HCT116 (cell line): Measurements from ENCODE around the gene TPBG. TPM values are rescaled to one million over a fixed set of nuclear protein-coding genes. Genes with fewer than 3 reads are reported as not detected.

Experiments used
- ATAC-seq: fragments of 200-7000 bp; cut with Tn5 transposase; 2 replicates; pipeline ENCODE4 v1.9.1; 2020; ENCODE audit warnings: mild to moderate bottlenecking, moderate library complexity
- BruUV-seq: library from RNA; stranded (reverse); fragments of 400-500 nt; replicated peaks from 2 replicates; lab custom pipeline; 2021; lab: Mats Ljungman, UMichigan
- CTCF ChIA-PET: fragments of 300-600 bp; sonication (Branson Sonifier 250); formaldehyde crosslinking; loops from one replicate; lab custom pipeline; 2021; ENCODE audit warnings: antibody characterized with exemption; lab: Charles Lee
- POLR2A ChIA-PET: fragments of 300-600, 350-600 bp; sonication (Branson Sonifier 250); formaldehyde crosslinking; loops from one replicate; lab custom pipeline; 2021; ENCODE audit warnings: antibody characterized with exemption; lab: Charles Lee
- RAD21 ChIA-PET, 2 experiments: fragments of 300-600 bp; sonication (Branson Sonifier 250); formaldehyde crosslinking; loops; one replicate each; lab custom pipeline; 2023; ENCODE audit warnings: low total read pairs in 2 of 2; ENCODE audit not compliant: uncharacterized antibody in 2 of 2, unreplicated experiment in 2 of 2, low non-redundant PET in 1 of 2; lab: Charles Lee
- DNase-seq: peaks from one replicate; pipeline ENCODE4 v3.0.0-alpha.2; 2010; ENCODE audit warnings: low read depth, low spot score
- H2AFZ ChIP-seq: fragments of 200-600 bp; shearing (Covaris generic), sonication (generic); 2 replicates; pipeline ENCODE4 v1.6.1; 2017; ENCODE audit warnings: low read depth, mixed run types, mixed read lengths, antibody characterized with exemption, low read length; ENCODE audit not compliant: poor library complexity, severe bottlenecking
- H3K27ac ChIP-seq: 2 replicates; pipeline ENCODE4 v1.5.1; 2012; ENCODE audit warnings: low read depth, low read length
- H3K27me3 ChIP-seq: fragments of 200-600 bp; sonication (generic); 2 replicates; pipeline ENCODE4 v1.6.1; 2016; ENCODE audit warnings: mixed run types, low read length, mixed read lengths; ENCODE audit not compliant: insufficient read depth
- H3K36me3 ChIP-seq, 2 experiments: fragments of 200-500 bp in 1 of 2; fragments of 200-600 bp in 1 of 2; sonication (Bioruptor generic) in 1 of 2; sonication (generic) in 1 of 2; 2 replicates each; pipeline versions ENCODE4 v1.5.1 to v1.6.1; 2014 to 2016; ENCODE audit warnings: low read length in 2 of 2, inconsistent platforms in 1 of 2, mixed read lengths in 1 of 2, mixed run types in 1 of 2; ENCODE audit not compliant: insufficient read depth in 2 of 2, control insufficient read depth in 1 of 2
- H3K4me1 ChIP-seq, 2 experiments: fragments of 200-600 bp in 1 of 2; sonication (generic) in 1 of 2; 2 replicates each; pipeline versions ENCODE4 v1.5.1 to v1.6.1; 2012 to 2017; ENCODE audit warnings: low read length in 2 of 2, inconsistent platforms in 1 of 2, mild to moderate bottlenecking in 1 of 2, mixed read lengths in 1 of 2, mixed run types in 1 of 2, moderate library complexity in 1 of 2; ENCODE audit not compliant: insufficient read depth in 2 of 2, control insufficient read depth in 1 of 2
- H3K4me2 ChIP-seq: fragments of 200-600 bp; sonication (generic); 2 replicates; pipeline ENCODE4 v1.6.1; 2017; ENCODE audit warnings: mixed run types, low read length, mixed read lengths
- H3K4me3 ChIP-seq, 2 experiments: fragments of 200-600 bp in 1 of 2; sonication (generic) in 1 of 2; replicated peaks in 1 of 2; 2 replicates each; pipeline ENCODE4 v1.5.1; 2011 to 2016; ENCODE audit warnings: low read length in 2 of 2, control low read depth in 1 of 2, low read depth in 1 of 2, mild to moderate bottlenecking in 1 of 2, mixed read lengths in 1 of 2, mixed run types in 1 of 2
- H3K79me2 ChIP-seq: fragments of 200-600 bp; sonication (generic); 2 replicates; pipeline ENCODE4 v1.6.1; 2017; ENCODE audit warnings: mild to moderate bottlenecking, mixed run types, low read length, moderate library complexity, mixed read lengths; ENCODE audit not compliant: insufficient read depth
- H3K9ac ChIP-seq: fragments of 200-600 bp; sonication (generic); 2 replicates; pipeline ENCODE4 v1.6.1; 2016; ENCODE audit warnings: low read length, mixed read lengths
- H3K9me2 ChIP-seq: fragments of 200-600 bp; sonication (generic), shearing (Covaris generic); 2 replicates; pipeline ENCODE4 v1.6.1; 2017; ENCODE audit warnings: mixed run types, mild to moderate bottlenecking, moderate library complexity; ENCODE audit not compliant: insufficient read depth
- H3K9me3 ChIP-seq, 2 experiments: fragments of 200-500 bp in 1 of 2; fragments of 200-600 bp in 1 of 2; sonication (Bioruptor generic) in 1 of 2; sonication (generic) in 1 of 2; 2 replicates each; pipeline ENCODE4 v1.6.1; 2014 to 2017; ENCODE audit warnings: low read length in 2 of 2, mixed read lengths in 2 of 2, inconsistent platforms in 1 of 2, low read depth in 1 of 2, mild to moderate bottlenecking in 1 of 2, mixed run types in 1 of 2, moderate library complexity in 1 of 2; ENCODE audit not compliant: control insufficient read depth in 1 of 2, insufficient read depth in 1 of 2
- H4K20me1 ChIP-seq: fragments of 200-600 bp; sonication (generic), shearing (Covaris generic); 2 replicates; pipeline ENCODE4 v1.6.1; 2017; ENCODE audit warnings: mixed run types, mild to moderate bottlenecking, moderate library complexity; ENCODE audit not compliant: insufficient read depth
- CEBPB ChIP-seq: IDR thresholded peaks from 2 replicates; pipeline ENCODE4 v1.6.1; 2012; ENCODE audit warnings: low read depth
- EGR1 ChIP-seq: IDR thresholded peaks from 2 replicates; pipeline ENCODE4 v1.6.1; 2012; ENCODE audit warnings: low read depth
- ELF1 ChIP-seq: IDR thresholded peaks from 2 replicates; pipeline ENCODE4 v1.6.1; 2012; ENCODE audit warnings: low read depth, borderline replicate concordance
- EZH2 ChIP-seq: fragments of 200-600 bp; sonication (generic); IDR thresholded peaks from 2 replicates; pipeline ENCODE4 v1.6.1; 2017; ENCODE audit warnings: antibody characterized with exemption, mixed run types
- EZH2phosphoT487 ChIP-seq: fragments of 200-600 bp; IDR thresholded peaks from 2 replicates; pipeline ENCODE4 v1.6.1; 2018; ENCODE audit warnings: antibody characterized with exemption, borderline replicate concordance
- JUND ChIP-seq: IDR thresholded peaks from 2 replicates; pipeline ENCODE4 v1.6.1; 2012
- POLR2A ChIP-seq: IDR thresholded peaks from 2 replicates; pipeline ENCODE4 v1.7.0; 2011; ENCODE audit warnings: borderline replicate concordance; ENCODE audit not compliant: insufficient read depth, insufficient read length; ENCODE audit errors: extremely low read depth
- RAD21 ChIP-seq: IDR thresholded peaks from 2 replicates; pipeline ENCODE4 v1.6.1; 2012; ENCODE audit warnings: low read depth, mild to moderate bottlenecking
- SIN3A ChIP-seq: IDR thresholded peaks from 2 replicates; pipeline ENCODE4 v1.6.1; 2012; ENCODE audit warnings: low read depth
- SP1 ChIP-seq: IDR thresholded peaks from 2 replicates; pipeline ENCODE4 v1.6.1; 2012; ENCODE audit warnings: low read depth
- SRF ChIP-seq: IDR thresholded peaks from 2 replicates; pipeline ENCODE4 v1.6.1; 2012; ENCODE audit warnings: low read depth
- TCF7L2 ChIP-seq: IDR thresholded peaks from 2 replicates; pipeline ENCODE4 v1.7.0; 2011; ENCODE audit warnings: borderline replicate concordance, inconsistent platforms; ENCODE audit not compliant: insufficient read depth, insufficient read length; ENCODE audit errors: extremely low read depth
- ZFX ChIP-seq: fragments of 450-650 bp; IDR thresholded peaks from 2 replicates; pipeline ENCODE4 v1.6.1; 2017
- ZNF274 ChIP-seq: fragments of 200-500 bp; sonication (Bioruptor generic); IDR thresholded peaks from 2 replicates; pipeline ENCODE4 v1.6.1; 2014; ENCODE audit warnings: mild to moderate bottlenecking, low read depth, low read length, inconsistent platforms
- intact Hi-C: fragments of 100-400 bp; cut with micrococcal nuclease; formaldehyde crosslinking; loops from 2 replicates; pipeline ENCODE4 v1.10.0; 2022
- total RNA-seq: library from RNA; stranded (reverse); gene quantifications from one replicate; pipeline ENCODE4 v1.2.1, GENCODE V29; 2021; ENCODE audit not compliant: unreplicated experiment
- TF ChIP-seq, protein P1 (sequence below): IDR thresholded peaks from 2 replicates; pipeline ENCODE4 v1.6.1; 2012; ENCODE audit warnings: low read depth
- TF ChIP-seq, protein P2 (sequence below): IDR thresholded peaks from 2 replicates; pipeline ENCODE4 v1.6.1; 2012

The TPBG gene
- total RNA-seq, 1 experiment from 2014 or later: 28.4 TPM

DNA sequence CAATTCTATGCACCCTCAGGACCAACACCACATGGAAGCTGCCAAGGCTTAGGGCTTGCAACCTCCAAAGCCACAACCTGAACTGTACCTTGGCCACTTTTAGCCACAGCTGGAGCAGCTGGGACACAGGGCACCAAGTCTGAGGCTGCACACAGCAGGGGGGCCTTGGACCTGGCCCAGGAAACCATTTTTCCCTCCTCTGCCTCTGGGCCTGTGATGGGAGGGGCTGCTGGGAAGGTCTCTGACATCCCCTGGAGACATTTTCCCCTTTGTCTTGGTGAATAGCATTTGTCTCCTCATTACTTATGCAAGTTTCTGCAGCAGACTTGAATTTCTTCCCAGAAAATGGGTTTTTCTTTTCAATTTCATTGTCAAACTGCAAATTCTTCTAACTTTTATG lies 13.0 kb downstream of the TPBG start (continued):
- TF ChIP-seq TCF7L2 (no peak), ZNF274 (no peak), EZH2 (no peak), SIN3A (no peak), RAD21 (no peak), EGR1 (no peak), ELF1 (no peak)

DNA sequence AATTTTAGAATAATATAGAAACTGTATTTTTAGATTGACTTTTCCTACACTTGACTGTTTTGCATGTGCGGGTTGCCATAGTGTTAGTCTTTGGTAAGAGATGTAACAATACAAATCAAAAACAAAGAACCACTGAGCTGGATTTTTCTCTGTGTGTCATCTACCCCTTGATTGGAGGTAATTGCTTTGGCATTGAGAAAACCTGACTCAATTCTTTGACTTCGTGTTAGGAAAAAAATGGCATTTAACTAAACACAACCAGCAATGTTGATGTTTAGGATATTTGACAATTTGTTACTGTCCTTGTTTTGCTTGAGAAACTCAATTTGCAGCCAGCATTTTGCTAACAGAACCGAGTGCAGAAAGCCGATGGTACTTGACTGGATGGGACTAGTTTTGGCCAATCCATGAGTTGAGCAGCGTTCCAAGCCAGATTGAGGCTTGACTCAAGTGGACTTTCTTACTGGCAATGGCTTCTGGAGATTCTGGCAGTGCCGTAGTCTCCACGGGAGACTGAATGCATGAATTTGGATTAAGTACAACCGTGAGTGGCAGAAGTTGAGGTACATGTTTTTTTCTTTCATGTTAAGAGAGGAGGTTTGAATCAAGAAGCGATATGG lies 17.1 kb downstream of the TPBG start:
- Histone ChIP-seq H3K9ac (no peak overlapping the region), H3K27ac (no peak overlapping the region), H3K4me1 (peaks cover 3 to 5% of the 10 kb centered on the region in 2 experiments; a peak in 2 of 4 replicates), H3K27me3 (no peaks in the 10 kb centered on the region), H3K36me3 (no peaks in the 10 kb centered on the region), H3K79me2 (no peaks in the 10 kb centered on the region), H3K4me3 (no peak overlapping the region), H2AFZ (no peak overlapping the region), H3K4me2 (no peak overlapping the region), H3K9me2 (no peaks in the 10 kb centered on the region), H4K20me1 (no peaks in the 10 kb centered on the region), H3K9me3 (no peaks in the 10 kb centered on the region)
- ChIA-PET CTCF (no interaction called here), POLR2A (no interaction called here), RAD21 (no interaction called here)
- DNase-seq: no peak
- no peak for ATAC-seq
- TF ChIP-seq RAD21: no peak
- no peak for TF ChIP-seq POLR2A
- no peak for TF ChIP-seq SIN3A
- TF ChIP-seq CEBPB: no peak
- BruUV-seq: no TSS peak
- intact Hi-C loops: no loop called here

DNA sequence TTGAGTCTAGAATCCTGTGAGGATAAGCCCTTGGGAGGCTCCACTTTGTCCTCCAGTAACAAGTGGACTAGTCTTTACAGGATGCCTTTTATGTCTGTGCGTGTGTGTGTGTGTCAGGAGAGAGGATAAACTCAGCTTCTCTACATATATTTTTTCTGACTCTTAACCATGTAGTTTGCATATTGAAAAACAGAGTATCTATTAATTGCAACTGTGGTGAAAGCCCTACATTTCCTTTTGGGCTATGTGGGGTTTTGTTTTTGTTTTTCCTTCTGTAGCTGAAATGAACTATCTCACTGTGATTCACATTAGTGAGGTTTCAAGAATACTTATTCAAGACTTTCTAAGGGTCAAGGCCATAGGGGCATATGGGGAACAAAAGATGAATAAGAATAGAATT lies 17.7 kb downstream of the TPBG start:
- RAD21 ChIA-PET: no interaction called here
- CTCF ChIA-PET: no interaction called here
- POLR2A ChIA-PET: no interaction called here
- no peak for TF ChIP-seq EZH2phosphoT487
- TF ChIP-seq SRF: no peak
- no peak for TF ChIP-seq RAD21
- TF ChIP-seq ELF1: no peak
- TF ChIP-seq EZH2: no peak
- TF ChIP-seq, protein P1, sequence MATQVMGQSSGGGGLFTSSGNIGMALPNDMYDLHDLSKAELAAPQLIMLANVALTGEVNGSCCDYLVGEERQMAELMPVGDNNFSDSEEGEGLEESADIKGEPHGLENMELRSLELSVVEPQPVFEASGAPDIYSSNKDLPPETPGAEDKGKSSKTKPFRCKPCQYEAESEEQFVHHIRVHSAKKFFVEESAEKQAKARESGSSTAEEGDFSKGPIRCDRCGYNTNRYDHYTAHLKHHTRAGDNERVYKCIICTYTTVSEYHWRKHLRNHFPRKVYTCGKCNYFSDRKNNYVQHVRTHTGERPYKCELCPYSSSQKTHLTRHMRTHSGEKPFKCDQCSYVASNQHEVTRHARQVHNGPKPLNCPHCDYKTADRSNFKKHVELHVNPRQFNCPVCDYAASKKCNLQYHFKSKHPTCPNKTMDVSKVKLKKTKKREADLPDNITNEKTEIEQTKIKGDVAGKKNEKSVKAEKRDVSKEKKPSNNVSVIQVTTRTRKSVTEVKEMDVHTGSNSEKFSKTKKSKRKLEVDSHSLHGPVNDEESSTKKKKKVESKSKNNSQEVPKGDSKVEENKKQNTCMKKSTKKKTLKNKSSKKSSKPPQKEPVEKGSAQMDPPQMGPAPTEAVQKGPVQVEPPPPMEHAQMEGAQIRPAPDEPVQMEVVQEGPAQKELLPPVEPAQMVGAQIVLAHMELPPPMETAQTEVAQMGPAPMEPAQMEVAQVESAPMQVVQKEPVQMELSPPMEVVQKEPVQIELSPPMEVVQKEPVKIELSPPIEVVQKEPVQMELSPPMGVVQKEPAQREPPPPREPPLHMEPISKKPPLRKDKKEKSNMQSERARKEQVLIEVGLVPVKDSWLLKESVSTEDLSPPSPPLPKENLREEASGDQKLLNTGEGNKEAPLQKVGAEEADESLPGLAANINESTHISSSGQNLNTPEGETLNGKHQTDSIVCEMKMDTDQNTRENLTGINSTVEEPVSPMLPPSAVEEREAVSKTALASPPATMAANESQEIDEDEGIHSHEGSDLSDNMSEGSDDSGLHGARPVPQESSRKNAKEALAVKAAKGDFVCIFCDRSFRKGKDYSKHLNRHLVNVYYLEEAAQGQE: no peak
- TF ChIP-seq ZFX: no peak
- TF ChIP-seq, protein P2, sequence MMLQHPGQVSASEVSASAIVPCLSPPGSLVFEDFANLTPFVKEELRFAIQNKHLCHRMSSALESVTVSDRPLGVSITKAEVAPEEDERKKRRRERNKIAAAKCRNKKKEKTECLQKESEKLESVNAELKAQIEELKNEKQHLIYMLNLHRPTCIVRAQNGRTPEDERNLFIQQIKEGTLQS: no peak
- TF ChIP-seq SP1: no peak
- no peak for TF ChIP-seq JUND

More for the DNA sequence above, 17.7 kb downstream of the TPBG start:
- intact Hi-C loops: no loop called here
- H3K9ac ChIP-seq: no peak overlapping the region
- ATAC-seq: no peak
- no peaks in the 10 kb centered on the region for H4K20me1 ChIP-seq
- H3K79me2 ChIP-seq: no peaks in the 10 kb centered on the region
- no peak overlapping the region for H3K4me2 ChIP-seq
- no peaks in the 10 kb centered on the region for H3K36me3 ChIP-seq
- H3K4me3 ChIP-seq: no peak overlapping the region
- H3K9me3 ChIP-seq: no peaks in the 10 kb centered on the region
- H3K4me1 ChIP-seq: peaks cover 7 to 9% of the 10 kb centered on the region in 2 experiments; a peak in 3 of 4 replicates
- DNase-seq: no peak
- H3K27ac ChIP-seq: no peak overlapping the region
- H2AFZ ChIP-seq: no peak overlapping the region
- no peaks in the 10 kb centered on the region for H3K9me2 ChIP-seq
- H3K27me3 ChIP-seq: no peaks in the 10 kb centered on the region
- BruUV-seq: no TSS peak
